WTC11 (cell line): ENCODE data around the gene CCDC180.

Source experiments
- CTCF ChIP-seq: fragments of 200-600 bp; IDR thresholded peaks from 2 replicates; pipeline ENCODE4 v1.8.0; 2022; ENCODE audit warnings: antibody characterized with exemption
- ETV6 ChIP-seq: sonication (generic); formaldehyde crosslinking; IDR thresholded peaks from 2 replicates; pipeline ENCODE4 v1.8.1; 2022; ENCODE audit warnings: mild to moderate bottlenecking, missing genetic modification reagents
- MAX ChIP-seq: sonication (generic); formaldehyde crosslinking; IDR thresholded peaks from 2 replicates; pipeline ENCODE4 v1.8.0; 2022; ENCODE audit warnings: mild to moderate bottlenecking, missing genetic modification reagents

DNA sequence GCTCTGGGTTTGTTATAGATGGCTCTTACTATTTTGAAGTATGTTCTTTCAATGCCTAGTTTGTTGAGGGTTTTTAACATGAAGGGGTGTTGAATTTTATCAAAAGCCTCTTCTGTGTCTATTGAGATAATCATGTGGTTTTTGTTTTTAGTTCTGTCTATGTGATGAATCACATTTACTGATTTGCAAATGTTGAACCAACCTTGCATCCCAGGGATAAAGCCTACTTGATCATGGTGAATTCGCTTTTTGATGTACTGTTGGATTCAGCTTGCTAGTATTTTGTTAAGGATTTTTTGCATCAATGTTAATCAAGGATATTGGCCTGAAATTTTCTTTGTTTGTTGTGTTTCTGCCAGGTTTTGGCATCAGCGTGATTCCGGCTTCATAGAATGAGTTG is 25.5 kb downstream of the CCDC180 start:
- TF ChIP-seq CTCF = no peak
- no peak for TF ChIP-seq ETV6
- no peak for TF ChIP-seq MAX (CRISPR knock-in tag)
